HT-29 (cell line): ENCODE measurements around the gene GALNT15. TPM values are rescaled to one million over a fixed set of nuclear protein-coding genes. Genes with fewer than 3 reads are reported as not detected.

Experiments
- DNase-seq: peaks from one replicate; pipeline ENCODE4 v3.0.0-alpha.2; 2015; ENCODE audit warnings: low spot score
- total RNA-seq: library from RNA; depleted of rRNA; stranded (reverse); fragments of >200 nt; shearing (Covaris generic); gene quantifications from 2 replicates; pipeline ENCODE4 v1.2.3, GENCODE V29; 2014

The GALNT15 gene
- total RNA-seq, 1 experiment from 2014 or later: not detected

DNA sequence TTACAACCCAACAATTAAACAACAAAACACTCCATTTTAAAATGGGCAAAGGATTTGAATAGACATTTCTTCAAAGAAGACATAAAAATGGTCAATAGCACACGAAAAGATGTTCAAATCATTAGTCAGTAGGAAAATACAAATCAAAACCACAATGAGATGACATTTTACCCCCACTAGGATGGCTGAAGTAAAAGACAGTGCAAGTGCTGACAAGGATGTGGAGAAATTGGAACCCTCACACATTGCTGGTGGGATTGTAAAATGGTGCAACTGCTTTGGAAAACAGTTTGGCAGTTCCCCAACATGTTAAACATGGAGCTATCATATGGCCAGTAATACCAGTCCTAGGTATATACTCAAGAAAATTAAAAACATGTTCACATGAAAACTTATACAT is 11.6 kb downstream of the GALNT15 start:
- DNase-seq: no peak

DNA sequence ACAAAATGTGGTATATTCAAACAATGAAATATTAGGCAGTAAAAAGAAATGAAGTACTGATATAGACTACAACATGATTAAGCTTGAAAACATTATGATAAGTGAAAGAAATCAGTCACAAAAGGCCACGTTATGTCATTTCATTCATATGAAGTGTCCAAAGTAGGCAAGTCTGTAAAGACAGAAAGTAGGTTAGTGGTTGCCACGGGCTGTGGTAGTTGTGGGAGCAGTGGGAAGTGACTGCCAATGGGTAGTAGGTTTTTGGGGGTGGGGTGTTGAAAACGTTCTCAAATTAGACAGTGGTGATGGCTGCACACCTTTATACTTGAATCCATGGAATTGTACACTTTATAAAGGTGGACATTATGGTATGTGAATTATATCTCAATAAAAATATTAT is 12.1 kb downstream of the GALNT15 start:
- no peak for DNase-seq

DNA sequence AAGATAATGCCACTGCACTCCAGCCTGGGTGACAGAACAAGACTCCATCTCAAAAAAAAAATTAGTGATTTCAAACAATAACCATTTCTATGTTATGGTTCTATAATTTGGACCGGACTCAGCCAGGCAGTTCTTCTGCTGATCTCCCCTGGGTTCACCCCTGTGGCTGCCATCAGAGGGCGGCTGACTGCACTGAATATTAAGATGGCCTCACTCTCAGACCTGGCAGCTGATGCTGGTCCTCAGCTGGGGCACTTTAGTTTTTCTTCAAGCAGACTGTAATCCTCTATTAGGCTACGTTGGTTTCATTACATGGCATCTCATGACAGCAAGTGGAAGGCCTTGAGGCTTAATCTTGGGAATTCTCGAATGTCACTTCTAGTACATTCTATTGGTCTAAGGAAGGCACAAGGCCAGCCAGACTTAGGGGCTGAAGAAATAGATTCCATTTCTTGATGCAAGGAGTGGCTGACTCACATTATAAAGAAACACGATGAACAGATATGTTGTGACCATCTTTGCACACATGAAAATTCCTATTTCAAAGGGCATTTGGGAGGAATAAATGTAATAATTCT is 12.8 kb downstream of the GALNT15 start:
- DNase-seq: no peak

DNA sequence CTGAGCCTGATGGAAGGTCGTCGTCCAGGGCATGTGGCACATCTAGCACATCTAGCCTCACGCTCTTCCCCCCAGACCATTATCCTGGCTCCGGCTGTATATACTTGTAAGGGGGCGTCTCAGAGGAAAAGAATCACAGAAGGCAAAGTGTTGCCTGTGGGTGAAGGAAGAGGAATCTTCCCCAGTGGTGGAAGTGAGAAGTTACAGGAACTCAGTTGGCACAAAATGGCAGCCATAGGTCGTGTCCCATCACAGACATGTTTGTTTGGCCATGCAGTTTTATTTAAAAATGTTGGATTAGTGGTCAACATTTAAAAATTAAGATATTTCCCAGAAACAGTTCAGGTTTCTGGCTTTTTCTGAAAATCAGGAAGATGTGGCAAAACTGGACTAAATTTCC is 13.6 kb downstream of the GALNT15 start:
- DNase-seq: no peak

DNA sequence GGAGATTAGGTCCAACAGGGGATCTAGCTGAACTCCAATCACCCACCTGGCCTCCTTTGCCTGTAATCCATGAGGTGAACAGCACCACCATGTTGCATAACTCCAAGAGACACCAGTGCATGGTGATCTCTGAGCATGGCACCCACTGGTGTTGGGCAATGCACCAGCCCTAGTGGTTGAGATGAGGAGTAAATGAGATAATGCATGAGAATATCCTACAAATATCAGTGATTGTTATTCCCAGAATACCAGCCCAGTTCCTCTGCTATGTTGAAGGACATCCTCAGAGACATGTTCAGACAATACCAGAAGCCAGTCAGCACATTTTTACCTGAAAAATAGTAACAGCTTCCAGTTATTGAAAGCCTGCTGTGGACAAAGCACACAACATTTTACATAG is 14.7 kb downstream of the GALNT15 start:
- DNase-seq: no peak

DNA sequence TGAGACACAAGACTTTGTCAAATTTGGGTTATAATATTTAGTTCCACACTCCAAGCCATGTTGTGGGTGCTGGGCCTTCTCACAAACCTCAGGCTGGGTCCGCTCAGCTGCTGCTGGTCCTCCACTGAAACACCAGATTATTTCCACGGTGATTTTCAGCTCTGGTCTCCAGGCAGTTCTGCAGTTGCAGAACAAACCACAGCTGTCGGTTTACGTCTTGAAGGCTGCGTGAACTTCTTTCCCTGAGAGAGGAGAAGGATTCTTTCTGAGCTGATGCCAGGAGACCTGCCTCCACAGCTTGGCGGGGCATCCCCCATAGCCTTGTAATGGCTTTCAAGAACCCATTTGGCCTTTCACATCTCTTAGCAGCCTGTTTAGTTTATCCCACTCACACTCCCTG is 16.2 kb downstream of the GALNT15 start:
- no peak for DNase-seq

DNA sequence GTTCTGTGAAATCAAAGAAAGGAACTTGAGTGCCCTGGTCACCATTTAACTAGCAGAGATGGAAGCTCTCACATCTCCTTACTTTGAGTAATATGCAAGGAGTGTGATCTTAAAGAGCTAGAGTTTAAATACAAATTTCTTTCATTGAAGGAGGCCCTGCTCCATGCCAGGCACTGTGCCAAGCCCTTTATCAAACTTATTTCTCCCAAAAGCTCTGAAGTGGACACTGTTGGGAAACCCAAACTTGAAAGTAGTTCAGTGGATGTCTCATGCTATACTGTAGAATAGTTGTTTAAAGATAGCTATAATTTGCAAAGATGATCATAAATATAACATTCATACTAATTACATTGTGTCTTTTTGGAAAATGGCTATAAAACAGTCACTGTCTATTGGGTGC is 17.1 kb downstream of the GALNT15 start:
- DNase-seq: no peak

DNA sequence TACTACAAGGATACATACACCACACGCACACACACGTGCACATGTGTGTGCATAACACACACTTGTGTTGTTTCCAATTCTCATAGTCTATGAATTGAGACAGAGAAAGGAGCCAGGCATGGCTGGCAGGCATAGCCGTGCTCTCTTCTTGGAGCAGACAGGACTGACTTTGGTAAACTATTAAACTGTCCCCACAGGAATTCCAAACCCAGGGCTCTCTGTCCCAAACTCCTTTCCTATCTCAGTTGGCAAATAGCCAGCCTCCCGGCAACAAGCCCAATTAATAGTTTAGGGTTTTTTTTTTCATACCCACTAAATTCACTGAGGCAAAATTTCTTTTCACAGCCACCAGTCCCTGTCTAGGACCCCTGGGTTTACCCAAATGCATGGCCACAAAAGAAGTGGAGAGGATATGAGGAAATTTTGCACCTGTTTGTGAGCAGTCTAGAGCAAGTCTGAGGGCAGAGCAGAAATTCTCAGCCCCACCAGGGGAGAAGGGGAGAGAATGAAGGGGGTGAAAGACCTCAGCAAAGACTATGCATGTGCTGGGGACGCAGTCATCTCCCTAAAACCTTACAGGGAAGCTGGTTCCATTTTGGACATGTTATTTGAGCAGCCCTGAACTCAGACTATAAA is 17.8 kb downstream of the GALNT15 start:
- no peak for DNase-seq

DNA sequence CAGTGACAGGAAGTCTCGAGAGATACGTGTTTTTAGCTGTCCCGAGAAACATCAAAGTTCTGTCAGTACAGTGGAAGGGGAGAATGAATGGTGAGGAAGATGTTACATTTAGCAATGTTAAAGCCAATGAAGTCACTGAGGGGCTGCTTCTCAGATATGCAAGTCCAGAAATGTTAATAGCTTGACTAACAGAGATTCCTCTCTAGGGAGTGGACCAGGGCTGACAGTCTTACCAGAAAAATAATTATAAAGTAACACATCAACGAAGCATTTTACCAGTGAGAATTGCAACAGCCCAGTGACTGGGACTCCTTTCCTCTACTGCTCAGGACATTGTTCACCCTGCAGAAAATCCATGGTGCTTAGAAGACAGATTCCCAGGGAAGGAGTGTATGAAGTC is 23.9 kb downstream of the GALNT15 start:
- no peak for DNase-seq

DNA sequence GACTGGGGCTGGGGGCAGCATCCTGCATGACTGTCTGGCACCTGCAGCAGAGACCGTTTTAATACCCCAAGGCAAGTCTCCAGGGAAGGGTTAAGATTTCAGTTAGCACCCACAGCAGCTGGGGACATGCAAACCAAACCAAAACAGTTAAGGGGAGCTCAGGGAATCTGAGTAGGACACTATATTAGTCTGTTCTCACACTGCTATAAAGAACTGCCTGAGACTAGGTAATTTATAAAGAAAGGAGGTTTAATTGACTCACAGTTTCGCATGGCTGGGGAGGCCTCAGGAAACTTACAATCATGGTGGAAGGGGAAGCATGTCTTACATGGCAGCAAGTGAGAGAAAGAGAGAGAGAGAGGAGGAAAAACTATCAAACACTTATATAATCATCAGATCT is 25.3 kb downstream of the GALNT15 start:
- DNase-seq: no peak

DNA sequence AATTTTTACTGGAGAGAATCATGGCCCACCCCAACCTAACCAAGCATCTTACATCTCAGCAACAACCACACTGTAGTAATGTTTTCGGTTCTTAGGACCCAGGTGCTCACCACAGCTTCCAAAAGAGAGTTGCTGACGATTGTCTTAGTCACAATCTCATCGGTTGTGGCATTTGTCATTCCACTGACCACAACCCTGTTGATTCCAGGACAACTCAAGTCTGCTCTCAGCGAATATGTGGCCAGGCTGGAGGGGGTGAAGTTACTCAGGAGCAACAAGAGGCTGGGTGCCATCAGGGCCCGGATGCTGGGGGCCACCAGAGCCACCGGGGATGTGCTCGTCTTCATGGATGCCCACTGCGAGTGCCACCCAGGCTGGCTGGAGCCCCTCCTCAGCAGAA is 25.9 kb downstream of the GALNT15 start:
- no peak for DNase-seq

DNA sequence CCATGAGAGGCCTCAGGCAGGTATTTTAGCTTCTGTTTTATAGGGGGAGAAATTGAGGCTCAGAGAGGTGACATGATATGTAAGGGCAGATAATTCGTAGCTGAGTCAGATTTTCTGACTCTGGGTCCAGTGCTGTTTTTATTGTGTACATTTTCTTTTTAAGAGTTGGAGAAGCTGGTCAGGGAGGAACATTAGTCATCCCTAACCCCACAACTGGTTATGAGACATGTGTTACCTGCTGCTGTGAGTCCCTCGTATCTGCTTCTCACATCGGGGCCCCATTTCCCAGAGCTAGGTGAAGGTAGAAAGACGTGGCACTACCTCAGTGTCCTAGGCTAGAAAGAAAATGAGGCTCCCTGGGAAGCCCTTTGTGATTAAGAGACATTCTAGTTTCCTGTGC is 28.6 kb downstream of the GALNT15 start:
- DNase-seq: no peak

DNA sequence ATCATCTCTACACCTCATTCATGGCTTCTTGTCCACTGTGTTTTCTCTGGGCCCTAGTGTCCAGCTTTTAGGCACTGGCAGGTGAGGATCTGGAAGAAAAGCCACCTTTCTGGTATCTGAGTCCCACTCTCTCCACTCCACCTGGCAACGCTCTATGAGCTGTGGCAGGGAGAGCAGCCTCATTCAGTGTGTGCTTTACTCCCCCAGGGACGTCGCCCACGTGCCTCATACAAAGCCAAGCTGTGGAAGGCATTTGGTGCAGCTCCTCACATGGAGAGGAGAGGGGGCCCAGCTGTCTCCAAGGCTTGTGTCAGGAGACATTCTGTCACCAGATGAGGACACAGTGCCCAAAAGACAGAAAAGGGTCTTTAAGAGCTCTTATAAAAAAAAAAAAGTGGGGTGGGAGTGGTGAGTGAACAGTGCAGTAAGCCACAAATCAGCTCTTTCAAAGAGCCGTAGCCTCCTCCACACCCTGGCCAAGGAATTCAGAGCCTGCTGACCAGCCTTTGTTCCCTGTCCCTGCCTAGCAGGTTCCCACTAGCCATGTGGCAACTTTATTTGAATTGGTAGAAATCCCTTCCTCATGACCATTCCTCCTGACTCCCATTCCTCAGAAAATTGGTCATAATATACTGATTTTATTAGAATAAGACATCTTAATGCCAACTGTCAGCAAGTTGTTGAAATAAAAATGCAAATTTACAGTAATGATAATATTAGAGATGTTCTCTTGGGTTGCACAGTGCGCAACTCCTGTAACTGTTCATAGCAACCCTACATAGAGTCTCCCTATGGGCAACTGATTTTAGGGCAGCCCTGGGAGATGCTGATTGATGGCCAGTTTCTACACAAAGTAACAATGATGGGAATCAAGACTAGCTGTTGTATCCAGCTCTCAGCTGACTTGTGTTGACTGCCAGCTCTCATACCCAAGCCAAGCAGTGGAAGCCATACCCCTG is 29.5 kb downstream of the GALNT15 start:
- no peak for DNase-seq

DNA sequence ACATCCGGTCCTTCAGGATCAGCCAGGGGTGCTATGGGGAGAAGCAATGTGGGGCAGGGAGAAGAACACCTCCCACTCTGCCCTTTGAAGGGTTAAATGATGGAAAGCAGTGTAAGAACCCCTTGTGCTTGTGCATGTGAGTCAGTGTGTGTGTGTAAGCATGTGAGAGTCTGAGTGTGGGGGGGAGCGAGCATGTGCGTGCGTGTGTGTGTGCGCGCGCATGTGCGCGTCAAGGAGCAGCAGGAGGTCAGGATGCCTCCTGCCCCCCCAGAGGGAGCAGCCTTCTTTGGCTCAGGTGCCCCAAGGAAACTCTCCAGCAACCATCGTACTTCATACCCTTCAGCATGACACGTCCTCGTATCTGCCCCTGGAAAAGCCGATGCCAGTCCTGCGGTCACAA is 30.3 kb downstream of the GALNT15 start:
- DNase-seq: no peak

DNA sequence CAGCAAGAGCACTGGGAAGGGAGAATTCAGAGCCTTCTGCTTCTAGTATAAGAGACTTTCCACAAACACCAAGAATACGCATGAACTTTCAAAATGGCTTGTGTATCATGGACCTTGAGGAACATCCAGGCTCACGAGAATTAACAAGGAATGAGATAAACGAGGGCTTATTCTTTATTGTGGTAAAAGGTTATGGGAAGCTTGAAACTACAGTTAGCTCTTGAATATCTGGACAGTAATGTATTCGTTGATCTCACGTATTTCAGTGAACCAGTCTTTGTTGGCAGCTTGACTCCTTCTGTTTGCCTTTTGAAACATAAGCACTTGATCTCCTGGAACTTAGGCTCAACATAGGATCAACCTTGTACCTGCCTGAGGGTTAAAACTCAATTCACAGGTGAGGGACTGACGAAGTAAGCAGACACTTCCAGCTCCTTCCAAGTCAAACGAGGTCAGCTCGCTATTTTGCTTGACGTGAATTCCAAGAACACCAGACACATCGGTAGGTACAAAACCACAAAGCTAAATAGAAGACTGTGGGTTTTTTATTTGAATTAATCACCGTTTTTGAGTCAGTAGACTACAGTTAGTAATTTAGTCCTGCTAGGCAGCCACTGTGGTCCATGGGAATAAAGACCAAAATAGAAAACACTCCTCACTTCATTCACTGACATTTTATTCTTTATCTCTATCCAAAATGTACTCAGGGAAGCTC is 30.8 kb downstream of the GALNT15 start:
- DNase-seq: no peak

DNA sequence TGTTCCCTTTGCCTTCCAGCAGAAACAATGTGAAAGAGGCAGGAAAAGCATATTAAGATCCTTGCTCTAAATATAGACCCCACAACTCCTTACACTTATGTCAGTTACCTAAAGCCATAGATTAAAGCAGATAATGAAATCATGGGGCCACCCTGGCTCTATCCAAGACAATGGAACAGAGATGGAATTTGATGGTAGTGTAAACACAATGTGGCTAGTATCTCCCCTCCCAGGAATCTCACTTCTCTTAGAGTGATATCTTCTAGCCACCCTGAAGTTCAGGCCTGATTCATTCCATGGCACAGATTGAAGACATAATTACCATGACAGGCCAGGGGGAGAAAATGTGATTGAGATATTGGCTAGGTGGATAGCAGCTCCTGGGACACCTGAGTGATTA is 32.6 kb downstream of the GALNT15 start:
- no peak for DNase-seq

DNA sequence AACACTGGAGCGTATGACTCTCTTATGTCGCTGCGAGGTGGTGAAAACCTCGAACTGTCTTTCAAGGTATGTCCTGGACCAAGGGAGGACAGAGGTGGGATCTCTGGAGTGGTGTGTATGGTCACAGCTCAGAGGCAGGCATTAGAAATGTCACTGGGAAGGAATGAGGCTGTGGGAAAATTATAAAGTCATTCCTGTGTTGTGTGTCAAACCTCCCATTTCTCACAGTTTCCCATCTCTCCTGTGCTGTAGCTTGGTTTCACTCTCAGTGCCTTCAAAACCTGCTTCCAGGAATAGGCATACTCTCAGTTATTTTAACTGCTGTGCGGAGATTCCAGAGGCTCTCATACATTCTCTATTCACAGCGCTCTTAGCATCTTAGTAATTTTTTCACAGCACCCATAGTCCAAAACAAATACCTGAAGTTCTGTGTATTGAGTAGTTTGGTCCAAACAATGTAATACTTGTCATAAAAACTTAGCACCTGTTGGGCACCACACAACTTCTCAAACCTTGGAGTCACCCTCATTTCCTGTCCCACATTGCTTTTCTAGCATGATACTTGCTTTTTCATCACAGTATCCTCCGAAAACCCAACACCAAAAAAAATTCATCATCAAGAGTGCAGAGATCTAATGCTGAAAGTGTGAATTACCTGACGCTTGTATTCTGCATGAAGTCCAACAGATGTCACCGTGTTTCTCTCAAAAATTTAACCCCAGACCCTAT is 36.9 kb downstream of the GALNT15 start:
- DNase-seq: no peak

DNA sequence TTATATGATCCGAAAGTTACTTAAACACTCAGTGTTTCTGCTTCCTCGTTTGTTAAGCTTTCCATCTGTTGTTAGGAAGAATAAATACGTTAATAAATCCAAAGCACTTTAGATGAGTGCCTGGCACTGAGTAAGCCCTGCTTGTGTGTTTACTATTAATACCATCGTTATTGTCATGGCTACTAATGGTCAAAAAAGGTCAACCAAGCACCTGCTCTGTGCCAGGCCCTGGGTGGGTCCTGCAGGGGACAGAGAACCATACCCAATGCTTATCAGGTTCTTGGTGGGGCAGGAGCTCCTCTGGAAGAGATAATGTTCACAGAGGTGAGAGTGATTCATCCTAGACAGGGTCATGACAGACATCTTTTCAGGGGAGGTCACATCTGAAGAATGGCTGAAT is 39.9 kb downstream of the GALNT15 start:
- no peak for DNase-seq

DNA sequence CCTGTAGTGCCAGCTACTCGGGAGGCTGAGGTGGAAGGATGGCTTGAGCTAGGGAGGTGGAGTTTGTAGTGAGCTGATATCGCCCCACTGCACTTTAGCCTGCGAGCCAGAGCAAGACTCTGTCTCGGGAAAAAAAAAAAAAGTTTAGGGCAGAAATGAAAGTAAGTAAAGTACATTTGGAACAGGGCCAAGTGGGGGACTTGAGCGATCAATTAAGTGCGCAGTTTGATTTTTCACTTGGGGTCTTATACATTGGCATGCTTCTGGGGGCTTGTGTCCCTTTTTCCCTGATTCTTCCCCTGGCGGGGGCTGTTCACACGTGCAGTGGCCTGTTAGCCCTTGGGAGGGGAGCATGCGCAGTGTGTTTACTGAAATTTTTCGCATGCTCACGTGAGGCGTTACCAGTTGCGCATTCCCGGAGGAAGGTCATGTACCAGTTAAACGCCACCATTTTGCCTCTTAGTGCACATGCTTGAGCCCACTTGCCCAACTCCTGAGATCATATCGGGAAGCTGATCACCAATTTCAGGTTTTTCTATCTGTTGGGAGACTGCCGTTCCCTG is 42.0 kb downstream of the GALNT15 start:
- no peak for DNase-seq

DNA sequence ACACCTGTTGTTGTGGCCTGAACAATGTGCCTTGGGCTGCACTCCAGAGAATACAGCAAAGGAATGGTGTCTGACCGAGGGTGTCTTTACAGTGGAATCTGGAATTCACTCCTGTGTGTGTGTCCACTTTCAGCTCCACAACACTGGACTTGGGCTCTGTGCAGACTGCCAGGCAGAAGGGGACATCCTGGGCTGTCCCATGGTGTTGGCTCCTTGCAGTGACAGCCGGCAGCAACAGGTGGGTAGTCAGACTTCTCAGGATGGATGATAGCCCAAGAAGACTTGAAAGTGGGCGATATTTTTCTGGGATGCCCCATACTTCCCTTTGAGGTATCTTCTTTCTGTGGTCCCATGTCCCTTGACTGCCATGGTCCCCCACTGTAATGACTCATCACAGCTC is 45.3 kb downstream of the GALNT15 start:
- DNase-seq: no peak

DNA sequence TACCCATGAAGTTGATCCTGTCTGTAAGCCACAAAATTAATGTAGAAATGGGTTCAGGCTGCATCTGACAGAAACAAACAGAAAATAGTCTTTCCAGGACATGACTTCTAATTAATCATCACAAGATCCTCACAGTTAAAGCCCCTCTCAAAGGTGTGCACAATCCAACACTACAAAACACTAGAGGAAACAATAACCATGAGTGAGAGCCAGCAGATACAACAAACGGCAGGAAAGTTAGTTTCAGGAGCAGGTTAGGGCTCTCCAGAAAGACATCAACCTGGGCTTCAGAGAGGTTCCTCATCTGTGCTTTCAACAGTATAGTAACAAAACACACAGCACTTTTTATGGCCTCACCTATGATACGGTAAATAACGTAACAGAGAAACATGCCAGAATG is 47.5 kb downstream of the GALNT15 start:
- no peak for DNase-seq
